Type B pancreatic cell (in vitro differentiated cells): ENCODE results near the gene LRRK1. TPM values are rescaled to one million over a fixed set of nuclear protein-coding genes. Genes with fewer than 3 reads are reported as not detected.

ENCODE experiments used
- DNase-seq: peaks from one replicate; pipeline ENCODE4 v3.0.0; 2021; ENCODE audit warnings: mixed read lengths; ENCODE audit not compliant: unreplicated experiment; ENCODE audit errors: extremely low spot score
- H3K27ac Mint-ChIP-seq: 2 replicates; pipeline ENCODE4 v1.8.0; 2021; ENCODE audit warnings: mild to moderate bottlenecking, mixed read lengths
- H3K27me3 Mint-ChIP-seq: 2 replicates; pipeline ENCODE4 v1.8.0; 2021; ENCODE audit warnings: mixed read lengths
- H3K36me3 Mint-ChIP-seq: 2 replicates; pipeline ENCODE4 v1.8.0; 2021; ENCODE audit warnings: mixed read lengths
- H3K4me1 Mint-ChIP-seq: one replicate; pipeline ENCODE4 v1.8.0; 2021; ENCODE audit warnings: mixed read lengths; ENCODE audit not compliant: unreplicated experiment
- H3K4me3 Mint-ChIP-seq: 2 replicates; pipeline ENCODE4 v1.8.0; 2021; ENCODE audit warnings: mild to moderate bottlenecking, mixed read lengths
- H3K9me3 Mint-ChIP-seq: 2 replicates; pipeline ENCODE4 v1.8.0; 2021; ENCODE audit warnings: mixed read lengths
- total RNA-seq: library from RNA; stranded (reverse); gene quantifications from 2 replicates; pipeline ENCODE4 v1.2.1, GENCODE V29; 2021; ENCODE audit warnings: low replicate concordance
- TF ChIP-seq, protein P1 (sequence below): fragments of 200-600 bp; sonication (generic); conservative IDR thresholded peaks from 2 replicates; pipeline ENCODE4 v1.5.0; 2021; ENCODE audit warnings: antibody characterized with exemption, mild to moderate bottlenecking

The LRRK1 gene
- total RNA-seq, 1 donor from 2014 or later, result 2.0 TPM

DNA sequence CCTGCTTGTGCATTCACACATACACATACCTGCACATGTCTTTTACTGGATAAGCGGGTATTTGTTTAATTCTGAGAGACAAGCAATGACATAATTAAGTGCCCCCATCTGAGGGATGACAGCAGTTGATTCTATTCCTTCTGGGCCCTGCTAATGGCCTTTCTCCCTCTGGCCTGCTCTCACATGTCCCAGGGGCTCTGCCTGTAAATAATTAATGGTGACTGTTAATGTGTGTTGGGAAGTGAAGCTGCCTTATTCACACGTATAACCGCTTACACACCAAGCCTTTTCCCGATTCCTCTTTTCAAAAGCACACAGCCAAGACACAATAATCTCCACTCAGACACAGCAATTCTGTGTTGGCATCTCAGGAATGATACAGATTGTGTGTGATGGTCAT, 47.8 kb downstream of the LRRK1 start:
- H3K9me3 Mint-ChIP-seq, result peaks cover 5% of the 10 kb centered on the region
- peaks cover 38% of the 10 kb centered on the region for H3K27me3 Mint-ChIP-seq
- H3K4me1 Mint-ChIP-seq, result no peaks in the 10 kb centered on the region
- H3K36me3 Mint-ChIP-seq, result no peaks in the 10 kb centered on the region
- TF ChIP-seq, protein P1, sequence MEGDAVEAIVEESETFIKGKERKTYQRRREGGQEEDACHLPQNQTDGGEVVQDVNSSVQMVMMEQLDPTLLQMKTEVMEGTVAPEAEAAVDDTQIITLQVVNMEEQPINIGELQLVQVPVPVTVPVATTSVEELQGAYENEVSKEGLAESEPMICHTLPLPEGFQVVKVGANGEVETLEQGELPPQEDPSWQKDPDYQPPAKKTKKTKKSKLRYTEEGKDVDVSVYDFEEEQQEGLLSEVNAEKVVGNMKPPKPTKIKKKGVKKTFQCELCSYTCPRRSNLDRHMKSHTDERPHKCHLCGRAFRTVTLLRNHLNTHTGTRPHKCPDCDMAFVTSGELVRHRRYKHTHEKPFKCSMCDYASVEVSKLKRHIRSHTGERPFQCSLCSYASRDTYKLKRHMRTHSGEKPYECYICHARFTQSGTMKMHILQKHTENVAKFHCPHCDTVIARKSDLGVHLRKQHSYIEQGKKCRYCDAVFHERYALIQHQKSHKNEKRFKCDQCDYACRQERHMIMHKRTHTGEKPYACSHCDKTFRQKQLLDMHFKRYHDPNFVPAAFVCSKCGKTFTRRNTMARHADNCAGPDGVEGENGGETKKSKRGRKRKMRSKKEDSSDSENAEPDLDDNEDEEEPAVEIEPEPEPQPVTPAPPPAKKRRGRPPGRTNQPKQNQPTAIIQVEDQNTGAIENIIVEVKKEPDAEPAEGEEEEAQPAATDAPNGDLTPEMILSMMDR, result no peak
- DNase-seq, result no peak
- H3K4me3 Mint-ChIP-seq, result no peak overlapping the region
- H3K27ac Mint-ChIP-seq, result no peak overlapping the region

DNA sequence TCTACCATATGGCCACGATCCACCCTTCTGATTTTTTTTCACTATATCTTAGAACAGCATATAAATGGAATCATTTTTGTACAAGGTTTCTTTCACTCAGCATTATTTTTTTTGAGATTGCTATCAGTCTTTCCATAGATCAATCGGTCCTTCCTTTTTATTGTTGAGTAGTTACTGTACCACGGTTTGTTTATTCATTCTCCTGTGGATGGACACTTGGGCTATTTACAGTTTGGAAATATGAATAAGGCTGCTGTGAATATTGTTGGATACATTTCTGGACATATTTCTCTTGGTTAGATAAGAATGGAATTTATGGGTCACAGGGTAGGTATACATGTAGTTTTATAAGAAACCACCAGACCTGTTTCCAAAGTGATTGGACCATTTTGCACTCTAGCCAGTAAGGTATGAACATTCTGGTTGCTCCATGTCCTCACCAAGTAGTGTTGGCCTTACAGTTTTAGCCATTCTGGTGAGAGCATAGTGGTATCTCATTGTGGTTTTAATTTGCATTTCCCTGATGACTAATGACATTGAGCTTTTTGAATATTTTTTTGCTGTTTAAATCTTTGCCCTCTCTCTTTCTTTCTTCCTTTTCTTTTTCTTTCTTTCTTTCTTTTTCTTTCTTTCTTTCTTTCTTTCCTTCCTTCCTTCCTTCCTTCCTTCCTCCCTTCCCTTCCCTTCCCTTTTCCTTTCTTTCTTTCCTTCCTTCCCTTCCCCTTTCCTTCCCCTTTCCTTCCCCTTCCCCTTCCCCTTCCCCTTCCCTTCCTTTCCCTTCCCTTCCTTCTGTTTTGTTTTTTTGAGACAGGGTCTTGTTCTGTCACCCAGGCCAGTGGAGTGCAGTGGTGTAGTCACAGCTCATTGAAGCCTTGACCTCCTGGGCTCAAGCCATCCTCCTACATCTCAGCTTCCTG, 49.2 kb downstream of the LRRK1 start:
- Mint-ChIP-seq H3K36me3 (no peaks in the 10 kb centered on the region), H3K9me3 (peaks cover 5% of the 10 kb centered on the region), H3K27me3 (peaks cover 50% of the 10 kb centered on the region), H3K27ac (no peak overlapping the region), H3K4me1 (no peaks in the 10 kb centered on the region), H3K4me3 (no peak overlapping the region)
- TF ChIP-seq, protein P1, result no peak
- DNase-seq, result no peak

DNA sequence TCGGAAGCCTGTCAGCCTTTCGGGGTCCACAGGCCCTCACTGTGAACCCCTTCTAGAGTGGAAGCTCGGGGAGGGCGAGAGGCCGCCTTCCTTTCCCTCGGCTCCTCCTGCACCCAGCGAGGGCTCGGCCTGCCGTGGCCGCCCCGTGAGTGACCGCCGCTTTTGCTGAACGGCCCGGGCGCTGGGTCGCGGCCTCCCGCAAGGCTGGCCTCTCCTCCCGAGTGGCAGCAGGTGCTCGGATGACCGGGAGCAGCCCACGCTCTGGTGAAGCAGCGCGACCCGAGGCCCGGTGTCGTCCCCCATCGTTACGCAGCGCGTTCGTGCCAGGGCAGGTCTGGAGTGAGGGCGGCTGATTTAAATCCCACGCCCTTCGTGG, 53.8 kb downstream of the LRRK1 start:
- peaks cover 87% of the 10 kb centered on the region for H3K27me3 Mint-ChIP-seq
- DNase-seq, result no peak
- H3K4me3 Mint-ChIP-seq, result peak overlapping the region; percentile 67
- H3K9me3 Mint-ChIP-seq, result peaks cover 5% of the 10 kb centered on the region
- no peak overlapping the region for H3K27ac Mint-ChIP-seq
- TF ChIP-seq, protein P1, result no peak
- H3K4me1 Mint-ChIP-seq, result no peaks in the 10 kb centered on the region
- H3K36me3 Mint-ChIP-seq, result no peaks in the 10 kb centered on the region

DNA sequence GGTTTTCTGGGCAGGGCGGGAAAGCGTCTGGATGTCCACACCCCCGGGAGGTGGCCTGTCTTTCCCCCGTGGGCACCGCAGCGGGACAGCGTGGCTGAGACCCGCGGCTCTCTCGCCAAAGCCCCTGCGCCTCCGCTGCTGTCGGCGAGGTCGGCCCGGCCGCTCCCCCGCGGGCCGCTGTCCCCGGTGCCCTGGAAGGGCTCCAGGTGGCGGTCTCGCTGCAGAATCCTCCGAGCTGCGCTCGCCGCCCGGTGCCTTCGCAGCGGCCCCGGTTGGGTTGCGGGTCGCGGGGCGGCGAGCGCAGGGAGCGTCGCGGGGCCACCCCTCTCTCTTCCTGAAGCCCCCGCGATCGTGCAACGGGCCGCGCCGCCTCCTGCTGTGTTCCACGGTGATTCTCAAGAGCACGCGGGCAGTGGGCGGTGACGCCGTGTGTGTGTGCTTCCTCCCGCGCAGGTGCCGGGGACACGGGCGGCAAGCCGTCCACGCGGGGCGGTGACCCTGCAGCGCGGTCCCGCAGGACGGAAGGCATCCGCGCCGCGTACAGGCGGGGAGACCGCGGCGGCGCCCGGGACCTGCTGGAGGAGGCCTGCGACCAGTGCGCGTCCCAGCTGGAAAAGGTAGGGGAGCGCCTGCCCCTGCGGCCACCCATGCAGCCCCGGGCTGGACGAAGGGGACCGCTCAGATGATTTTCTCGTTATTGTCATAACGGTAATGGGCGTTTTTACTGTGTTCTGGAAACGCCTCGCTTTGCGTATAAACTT, 54.4 kb downstream of the LRRK1 start:
- no peak overlapping the region for H3K27ac Mint-ChIP-seq
- H3K9me3 Mint-ChIP-seq, result peaks cover 5% of the 10 kb centered on the region
- H3K27me3 Mint-ChIP-seq, result peaks cover 89% of the 10 kb centered on the region

DNA sequence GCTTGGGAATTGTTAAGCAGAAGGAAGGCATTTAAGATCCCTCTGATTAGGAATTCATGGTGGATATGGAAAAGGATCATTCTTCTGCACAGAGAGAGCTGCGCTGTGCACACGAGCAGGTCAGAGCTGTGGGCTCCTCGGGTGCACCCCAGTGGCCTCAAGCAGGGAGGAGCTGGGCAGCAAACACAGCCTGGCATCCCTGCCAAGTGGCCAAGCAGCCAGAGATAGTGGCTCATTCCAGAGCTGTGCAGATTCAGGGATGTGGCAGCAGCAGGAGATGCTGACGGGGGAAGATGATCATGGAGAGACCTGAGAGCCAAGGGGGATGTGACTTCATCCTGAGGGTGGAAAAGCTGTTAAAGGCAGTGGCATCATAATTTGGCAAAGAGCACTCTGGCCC, 55.9 kb downstream of the LRRK1 start:
- no peak for DNase-seq
- H3K4me1 Mint-ChIP-seq, result no peaks in the 10 kb centered on the region
- no peak overlapping the region for H3K27ac Mint-ChIP-seq
- no peaks in the 10 kb centered on the region for H3K36me3 Mint-ChIP-seq
- H3K9me3 Mint-ChIP-seq, result peaks cover 11% of the 10 kb centered on the region
- TF ChIP-seq, protein P1, result no peak
- H3K4me3 Mint-ChIP-seq, result no peak overlapping the region
- H3K27me3 Mint-ChIP-seq, result peaks cover 90% of the 10 kb centered on the region

More for the DNA sequence above, 54.4 kb downstream of the LRRK1 start:
- no peak for DNase-seq
- H3K36me3 Mint-ChIP-seq, result no peaks in the 10 kb centered on the region
- no peak overlapping the region for H3K4me3 Mint-ChIP-seq
- no peaks in the 10 kb centered on the region for H3K4me1 Mint-ChIP-seq
- TF ChIP-seq, protein P1, result no peak
